ENCODE results near the gene TSC22D2. TPM values are rescaled to one million over a fixed set of nuclear protein-coding genes. Genes with fewer than 3 reads are reported as not detected.

Gene TSC22D2
- total and polyA plus RNA-seq, 2 of the 8 experiments (the other 6 are each of a cell fraction or from before 2014, with no cell fraction given), result 3.4 to 27.6 TPM

DNA sequence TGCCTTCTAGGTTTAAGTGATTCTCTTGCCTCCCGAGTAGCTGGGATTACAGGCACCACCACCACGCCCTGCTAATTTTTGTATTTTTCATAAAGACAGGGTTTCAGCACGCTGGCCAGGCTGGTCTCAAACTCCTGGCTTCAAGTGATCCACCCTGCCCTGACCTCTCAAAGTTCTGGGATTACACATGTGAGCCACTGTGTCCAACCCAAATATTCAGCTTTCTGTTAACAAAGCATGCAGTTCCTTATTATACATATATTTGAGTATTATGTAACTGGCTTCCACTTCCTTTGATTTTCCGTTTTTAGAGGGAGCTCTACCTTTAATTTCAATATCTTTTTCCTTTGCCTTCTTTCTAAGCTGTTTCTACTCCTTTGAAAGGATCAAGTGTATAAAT is 26.1 kb downstream of the TSC22D2 start:
- H3K27me3 ChIP-seq (replicated peaks in 1 of 4; ENCODE audit: control insufficient read depth in 3 of 4, extremely low read depth in 1 of 4, insufficient read depth in 3 of 4, low read length in 3 of 4), result no peaks in the 10 kb centered on the region
- no peak overlapping the region for H4K91ac ChIP-seq (replicated peaks; ENCODE audit: insufficient read length, low read length)
- no peak overlapping the region for H3K27ac ChIP-seq (ENCODE audit: low read depth, low read length)
- no peak overlapping the region for H4K8ac ChIP-seq (ENCODE audit: extremely low read depth, insufficient read depth, low read length)
- H3K79me2 ChIP-seq (ENCODE audit: control insufficient read depth in 1 of 2, insufficient read depth in 2 of 2, low read length in 2 of 2), result peaks cover 0 to 63% of the 10 kb centered on the region in 2 experiments; a peak in 2 of 4 replicates
- H2BK120ac ChIP-seq (replicated peaks; ENCODE audit: low read depth, low read length), result no peak overlapping the region
- H3K56ac ChIP-seq (replicated peaks; ENCODE audit: insufficient read length, low read depth, low read length), result no peak overlapping the region
- TF ChIP-seq CHD2 (IDR thresholded peaks at IDR 0.05; ENCODE audit: low read length) (no peak), CBX5 (IDR thresholded peaks at IDR 0.05; ENCODE audit: low read depth, low read length) (no peak), SUZ12 (IDR thresholded peaks at IDR 0.05; ENCODE audit: low read length) (no peak), BRCA1 (IDR thresholded peaks at IDR 0.05; ENCODE audit: low read depth, low read length) (no peak), EZH2 (IDR thresholded peaks at IDR 0.05; ENCODE audit: low read depth, low read length, severe bottlenecking) (no peak), SIX5 (IDR thresholded peaks at IDR 0.05; ENCODE audit: low read depth, low read length) (no peak), JUND (IDR thresholded peaks at IDR 0.05; ENCODE audit: low read length) (no peak), GABPA (IDR thresholded peaks at IDR 0.05; ENCODE audit: borderline replicate concordance, insufficient read depth, low read length) (no peak)
- no peaks in the 10 kb centered on the region; the same call in 1 of the 2 replicates for H3K79me1 ChIP-seq (ENCODE audit: low read depth, low read length)
- no peak overlapping the region for H4K5ac ChIP-seq (ENCODE audit: insufficient read length, low read depth, low read length)
- H4K20me1 ChIP-seq (replicated peaks in 1 of 2; ENCODE audit: control insufficient read depth in 1 of 2, insufficient read depth in 2 of 2, low read length in 2 of 2), result peaks cover 0 to 2% of the 10 kb centered on the region in 2 experiments
- H2BK12ac ChIP-seq (ENCODE audit: low read depth, low read length), result no peak overlapping the region
- no peak overlapping the region for H2BK20ac ChIP-seq (ENCODE audit: low read length)
- H3K4me1 ChIP-seq (replicated peaks in 1 of 4; ENCODE audit: control insufficient read depth in 3 of 4, insufficient read depth in 4 of 4, low read length in 3 of 4), result peaks cover 0 to 10% (median 0%) of the 10 kb centered on the region in 4 experiments; a peak in 2 of 7 replicates
- H3K9ac ChIP-seq (replicated peaks in 1 of 4; ENCODE audit: extremely low read depth in 1 of 4, low read depth in 3 of 4, low read length in 3 of 4), result no peak overlapping the region
- H3K4me3 ChIP-seq (ENCODE audit: extremely low read depth in 1 of 4, insufficient read depth in 2 of 4, low read depth in 3 of 4, low read length in 4 of 4), result no peak overlapping the region
- no peak overlapping the region for H3K4ac ChIP-seq (replicated peaks; ENCODE audit: insufficient read length, low read depth, low read length)
- POLR2A ChIA-PET (ENCODE audit: partially characterized antibody), result interaction anchor here (0.8 to 3.0 kb wide), 7 partner anchors 10 to 193 kb away, joined by 3 to 15 read pairs (median 4); partner anchors contain the start of gene TSC22D2
- H2AK5ac ChIP-seq (ENCODE audit: low read depth, low read length), result no peak overlapping the region
- no peak overlapping the region for H3K14ac ChIP-seq (ENCODE audit: insufficient read length)
- H3K4me2 ChIP-seq (ENCODE audit: insufficient read depth in 1 of 2, low read depth in 2 of 2, low read length in 2 of 2), result no peak overlapping the region
- 93% methylated on average over 4 of the region's 4 CpGs; no CpG with 5 or more reads in 1 of the 2 experiments for WGBS, 2 experiments (ENCODE audit: extremely low coverage in 1 of 2, insufficient coverage in 1 of 2, insufficient read length in 1 of 2, insufficient replicate concordance in 2 of 2, low coverage in 1 of 2, low lambda C conversion rate in 2 of 2, missing lambda C conversion rate in 1 of 2)
- H2BK15ac ChIP-seq (ENCODE audit: low read length), result no peak overlapping the region
- no peak overlapping the region for H3K23ac ChIP-seq (ENCODE audit: insufficient read length)
- no peak overlapping the region for H3K18ac ChIP-seq (ENCODE audit: extremely low read depth, low read length)
- H2BK5ac ChIP-seq (ENCODE audit: low read depth, low read length), result no peak overlapping the region
- FAIRE-seq, result no peak
- no peaks in the 10 kb centered on the region for H3K36me3 ChIP-seq (ENCODE audit: control insufficient read depth in 2 of 4, insufficient read depth in 4 of 4, low read length in 3 of 4)
- H3K9me3 ChIP-seq (ENCODE audit: insufficient read depth in 2 of 2, low read depth in 1 of 2, low read length in 1 of 2), result no peaks in the 10 kb centered on the region
- no peak overlapping the region for H2AFZ ChIP-seq (ENCODE audit: low read length)
- CTCF ChIA-PET (ENCODE audit: partially characterized antibody), result interaction anchor here (0.9 to 2.3 kb wide), 10 partner anchors 22 to 207 kb away, joined by 3 to 6 read pairs (median 3); no protein-coding TSS in a partner anchor
- H3K23me2 ChIP-seq (ENCODE audit: low read depth, low read length), result no peaks in the 10 kb centered on the region
- DNase-seq (ENCODE audit: low read depth in 1 of 2, low spot score in 2 of 2), result no peak

Data from H1 (cell line).